ENCODE data around the gene ACSM5. TPM values are rescaled to one million over a fixed set of nuclear protein-coding genes. Genes with fewer than 3 reads are reported as not detected.
"Not testable (repeated sequence)": the region's sequence is repeated elsewhere in the genome, so short reads cannot be mapped to it uniquely, and the experiment has no call there.

The ACSM5 gene
- total RNA-seq, 2 donors from 2014 or later: 0.20 to 0.77 TPM

GRCh38 chr16:20469930-20470329 lies 60.6 kb downstream of the ACSM5 start:
- H3K4me1 ChIP-seq; H3K9ac ChIP-seq (ENCODE audit: low read depth in 2 of 2, low read length in 2 of 2); H3K27me3 ChIP-seq; DNase-seq; H3K36me3 ChIP-seq; H3K27ac ChIP-seq; H3K4me3 ChIP-seq; H3K9me3 ChIP-seq; intact Hi-C loops (cut with DNase I): not testable (repeated sequence)

- H3K36me3 ChIP-seq; H3K9me3 ChIP-seq; intact Hi-C loops (cut with DNase I): not testable (repeated sequence)
Observed at GRCh38 chr16:20470732-20471131, 61.4 kb downstream of the ACSM5 start.

GRCh38 chr16:20477188-20477744 lies 67.9 kb downstream of the ACSM5 start:
- H3K4me3 ChIP-seq; H3K9me3 ChIP-seq; H3K4me1 ChIP-seq; H3K9ac ChIP-seq (ENCODE audit: low read depth in 2 of 2, low read length in 2 of 2); H3K27ac ChIP-seq; H3K27me3 ChIP-seq; H3K36me3 ChIP-seq; DNase-seq; intact Hi-C loops (cut with DNase I): not testable (repeated sequence)

More at GRCh38 chr16:20470732-20471131, 61.4 kb downstream of the ACSM5 start:
- not testable (repeated sequence) for H3K4me1 ChIP-seq; DNase-seq; H3K9ac ChIP-seq (ENCODE audit: low read depth in 2 of 2, low read length in 2 of 2); H3K4me3 ChIP-seq; H3K27me3 ChIP-seq; H3K27ac ChIP-seq

- H3K9ac ChIP-seq (ENCODE audit: low read depth in 2 of 2, low read length in 2 of 2); H3K27ac ChIP-seq; DNase-seq; H3K4me3 ChIP-seq; intact Hi-C loops (cut with DNase I); H3K9me3 ChIP-seq; H3K27me3 ChIP-seq; H3K36me3 ChIP-seq; H3K4me1 ChIP-seq: not testable (repeated sequence)
Observed at GRCh38 chr16:20483989-20484388, 74.7 kb downstream of the ACSM5 start.

- Histone ChIP-seq H3K4me3 (no peak overlapping the region), H3K9me3 (no peaks in the 10 kb centered on the region), H3K27ac (no peak overlapping the region), H3K36me3 (no peaks in the 10 kb centered on the region), H3K9ac (ENCODE audit: low read depth in 2 of 2, low read length in 2 of 2) (no peak overlapping the region), H3K27me3 (no peaks in the 10 kb centered on the region), H3K4me1 (no peaks in the 10 kb centered on the region)
- TF ChIP-seq CTCF (IDR thresholded peaks at IDR 0.05): no peak
- no peak for DNase-seq
- intact Hi-C loops (cut with DNase I): no loop called here
Observed at GRCh38 chr16:20484726-20485125, 75.4 kb downstream of the ACSM5 start.

GRCh38 chr16:20485408-20485807 lies 76.1 kb downstream of the ACSM5 start:
- H3K36me3 ChIP-seq: no peaks in the 10 kb centered on the region
- no peaks in the 10 kb centered on the region for H3K27me3 ChIP-seq
- H3K4me3 ChIP-seq: no peak overlapping the region
- H3K4me1 ChIP-seq: no peaks in the 10 kb centered on the region
- no peaks in the 10 kb centered on the region for H3K9me3 ChIP-seq
- no peak for DNase-seq
- H3K9ac ChIP-seq (ENCODE audit: low read depth in 2 of 2, low read length in 2 of 2): no peak overlapping the region
- intact Hi-C loops (cut with DNase I): no loop called here
- TF ChIP-seq CTCF (IDR thresholded peaks at IDR 0.05): no peak
- H3K27ac ChIP-seq: no peak overlapping the region

Other genes with a start within 250 kb of the ACSM5 start
- gene GP2, start 82.0 kb upstream of the ACSM5 start, total RNA-seq: 10 to 100 TPM in 1 of 2 donors, 1 to 10 TPM in 1; 5.3 to 31.1 TPM
- not detected for gene UMOD, start 56.8 kb upstream of the ACSM5 start, total RNA-seq
- not detected for gene PDILT, start 4.8 kb upstream of the ACSM5 start, total RNA-seq
- under 1 TPM in 1 of 2 donors, not detected in 1; 0.20 TPM for gene ACSM2A, start 42.0 kb downstream of the ACSM5 start, total RNA-seq
- under 1 TPM in 1 of 2 donors, not detected in 1; 0.22 TPM for gene ACSM2B, start 166.8 kb downstream of the ACSM5 start, total RNA-seq

Data from colonic mucosa (tissue), 4 donors.